HepG2 (cell line): Measurements from ENCODE around the gene LCA5. TPM values are rescaled to one million over a fixed set of nuclear protein-coding genes. Genes with fewer than 3 reads are reported as not detected.

Experiments used
- ATAC-seq: fragments of 200-7000 bp; cut with Tn5 transposase; 3 replicates; pipeline ENCODE4 v1.9.1; 2020; ENCODE audit warnings: mild to moderate bottlenecking, moderate library complexity
- BruUV-seq: library from RNA; stranded (reverse); fragments of 400-500 nt; replicated peaks from 2 replicates; lab custom pipeline; 2021; lab: Mats Ljungman, UMichigan
- CTCF ChIA-PET: fragments of 300-600 bp; formaldehyde crosslinking; extraction: SDS; loops from one replicate; lab custom pipeline; 2021; ENCODE audit warnings: low total read pairs, inconsistent platforms, low intra/inter-chr PET ratio; lab: Yijun Ruan, JAX
- POLR2A ChIA-PET: fragments of 350-600 bp; sonication (Branson Sonifier 250); formaldehyde crosslinking; loops from one replicate; lab custom pipeline; 2020; ENCODE audit warnings: antibody characterized with exemption, inconsistent platforms; lab: Yijun Ruan, JAX
- DNase-seq: peaks from one replicate; pipeline ENCODE4 v3.0.0-alpha.2; 2015; ENCODE audit warnings: low spot score
- FAIRE-seq: peaks from 3 replicates; lab custom pipeline; 2011; peaks lifted over from hg19 to GRCh38; lab: Jason Lieb, UNC
- H2AFZ ChIP-seq: one replicate; pipeline ENCODE4 v1.6.1; 2011; ENCODE audit warnings: low read length, inconsistent platforms
- H3K27ac ChIP-seq: fragments of 300-600 bp; 3 replicates; pipeline ENCODE4 v1.8.0; 2011; ENCODE audit warnings: mixed run types, mild to moderate bottlenecking, mixed read lengths, low read length, inconsistent platforms; ENCODE audit not compliant: insufficient read depth; ENCODE audit errors: extremely low read length
- H3K27me3 ChIP-seq, 2 experiments: fragments of 200-600 bp in 1 of 2; 2 replicates in 1 of 2; 3 replicates in 1 of 2; pipeline versions ENCODE4 v1.6.0 to v1.8.0; 2011; ENCODE audit warnings: low read length in 2 of 2, mild to moderate bottlenecking in 2 of 2, moderate library complexity in 2 of 2, inconsistent platforms in 1 of 2; ENCODE audit not compliant: insufficient read depth in 2 of 2, control insufficient read depth in 1 of 2
- H3K36me3 ChIP-seq, 2 experiments: fragments of 200-600 bp in 1 of 2; replicated peaks in 1 of 2; 2 replicates in 1 of 2; 3 replicates in 1 of 2; pipeline versions ENCODE4 v1.5.1 to v1.8.0; 2011; ENCODE audit warnings: low read length in 2 of 2, inconsistent platforms in 1 of 2; ENCODE audit not compliant: insufficient read depth in 2 of 2, control insufficient read depth in 1 of 2
- H3K4me1 ChIP-seq: 2 replicates; pipeline ENCODE4 v1.5.1; 2012; ENCODE audit warnings: low read length, inconsistent platforms; ENCODE audit not compliant: insufficient read depth
- H3K4me2 ChIP-seq: 2 replicates; pipeline ENCODE4 v1.6.0; 2011; ENCODE audit warnings: low read depth, low read length, inconsistent platforms
- H3K4me3 ChIP-seq, 3 experiments: fragments of 200-600 bp in 1 of 3; sonication (generic), shearing (Covaris generic) in 1 of 3; replicated peaks in 1 of 3; 2 replicates each; pipeline ENCODE4 v1.5.1; 2011 to 2016; ENCODE audit warnings: low read length in 3 of 3, inconsistent platforms in 2 of 3, low read depth in 2 of 3, mild to moderate bottlenecking in 2 of 3, control low read depth in 1 of 3, mixed read lengths in 1 of 3; ENCODE audit not compliant: insufficient read depth in 1 of 3
- H3K79me2 ChIP-seq: one replicate; pipeline ENCODE4 v1.6.1; 2011; ENCODE audit warnings: low read length, inconsistent platforms; ENCODE audit not compliant: insufficient read depth
- H3K9ac ChIP-seq: 2 replicates; pipeline ENCODE4 v1.6.0; 2011; ENCODE audit warnings: mild to moderate bottlenecking, low read depth, low read length, inconsistent platforms; ENCODE audit not compliant: insufficient read depth
- H3K9me3 ChIP-seq: 2 replicates; pipeline ENCODE4 v1.5.1; 2012; ENCODE audit warnings: mild to moderate bottlenecking, low read length
- H4K20me1 ChIP-seq: 2 replicates; pipeline ENCODE4 v1.6.0; 2011; ENCODE audit warnings: inconsistent platforms, mild to moderate bottlenecking, low read length, moderate library complexity; ENCODE audit not compliant: insufficient read depth
- HNRNPUL1 ChIP-seq: fragments of 200-400 bp; formaldehyde crosslinking; IDR thresholded peaks from 2 replicates; pipeline ENCODE4 v1.6.1; 2017; ENCODE audit warnings: low read depth, mild to moderate bottlenecking, low read length, moderate library complexity
- NCOA2 ChIP-seq: sonication (generic); formaldehyde crosslinking; IDR thresholded peaks from 2 replicates; pipeline ENCODE4 v1.8.0; 2022; ENCODE audit warnings: inconsistent platforms
- RAD51 ChIP-seq: fragments of 450-650 bp; IDR thresholded peaks from 2 replicates; pipeline ENCODE4 v1.6.1; 2016; ENCODE audit warnings: borderline replicate concordance
- RBM39 ChIP-seq: fragments of 200-400 bp; formaldehyde crosslinking; IDR thresholded peaks from one replicate; pipeline ENCODE4 v1.6.1; 2018; ENCODE audit warnings: antibody characterized with exemption, mild to moderate bottlenecking, low read depth, low read length; ENCODE audit not compliant: poor library complexity, severe bottlenecking
- ZNF33B ChIP-seq: sonication (generic); formaldehyde crosslinking; IDR thresholded peaks from 2 replicates; pipeline ENCODE4 v1.5.1; 2020; ENCODE audit warnings: mild to moderate bottlenecking, missing genetic modification reagents
- WGBS: methylation state at CpG from one replicate; pipeline ENCODE4 v1.1.6; 2017; ENCODE audit warnings: low lambda C conversion rate; 5-methylcytosine and 5-hydroxymethylcytosine counted together
- in situ Hi-C: cut with HindIII; loops from 2 replicates; pipeline ENCODE4 v1.10.0; 2017; ENCODE audit warnings: low pct_unique_long_range_greater_than_20kb; ENCODE audit not compliant: extremely low pct_ligation_motif_present
- intact Hi-C: fragments of 100-400 bp; cut with micrococcal nuclease; formaldehyde crosslinking; loops from one replicate; pipeline ENCODE4 v1.10.0; 2022; ENCODE audit not compliant: unreplicated experiment
- polyA plus RNA-seq, 8 experiments: library from polyadenylated mRNA; depleted of rRNA in 3 of 8; stranded (reverse) in 7 of 8; unstranded in 1 of 8; fragments of >200 nt; fragmentation: Illumina TruSeq in 4 of 8; extraction: Trizol in 4 of 8; gene quantifications; 2 replicates each; pipeline versions ENCODE4 v1.2.1 to v1.2.3, GENCODE V29; 2011 to 2016; ENCODE audit warnings: low read depth in 4 of 8, missing spikeins in 1 of 8, mixed read lengths in 1 of 8; ENCODE audit not compliant: insufficient read depth in 1 of 8
- total RNA-seq, 5 experiments: library from RNA; depleted of rRNA; stranded (reverse); fragments of >200 nt; fragmentation: Illumina TruSeq; extraction: Trizol; gene quantifications; 2 replicates each; pipeline ENCODE4 v1.2.3, GENCODE V29; 2016; ENCODE audit warnings: low read depth in 1 of 5
- TF ChIP-seq, protein P1 (sequence below): fragments of 450-650 bp; IDR thresholded peaks from 2 replicates; pipeline ENCODE4 v1.6.1; 2017

Gene LCA5
- total and polyA plus RNA-seq, 2 of the 13 experiments (the other 11 are each of a cell fraction or from before 2014, with no cell fraction given), result 0.84 to 4.6 TPM

DNA sequence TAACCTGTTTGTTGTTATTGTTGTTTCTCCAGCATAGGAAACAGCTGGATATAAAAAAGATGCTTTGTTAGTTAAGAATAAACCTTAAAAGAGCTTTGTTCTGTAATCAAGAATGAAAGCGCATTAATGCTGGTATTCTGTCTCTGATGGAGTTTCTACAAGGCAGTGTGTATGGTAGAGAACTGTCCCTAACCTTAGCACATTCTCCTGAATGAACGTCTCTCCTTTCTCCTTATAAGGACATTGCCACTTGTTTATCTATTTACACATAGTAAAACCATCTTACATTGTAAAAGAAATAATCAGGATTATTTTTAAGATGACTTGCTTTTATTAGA is 33.8 kb upstream of the LCA5 start:
- TF ChIP-seq ZNF33B (CRISPR knock-in tag) (no peak), RAD51 (no peak), RBM39 (no peak), HNRNPUL1 (no peak), NCOA2 (CRISPR knock-in tag) (no peak)
- TF ChIP-seq, protein P1, sequence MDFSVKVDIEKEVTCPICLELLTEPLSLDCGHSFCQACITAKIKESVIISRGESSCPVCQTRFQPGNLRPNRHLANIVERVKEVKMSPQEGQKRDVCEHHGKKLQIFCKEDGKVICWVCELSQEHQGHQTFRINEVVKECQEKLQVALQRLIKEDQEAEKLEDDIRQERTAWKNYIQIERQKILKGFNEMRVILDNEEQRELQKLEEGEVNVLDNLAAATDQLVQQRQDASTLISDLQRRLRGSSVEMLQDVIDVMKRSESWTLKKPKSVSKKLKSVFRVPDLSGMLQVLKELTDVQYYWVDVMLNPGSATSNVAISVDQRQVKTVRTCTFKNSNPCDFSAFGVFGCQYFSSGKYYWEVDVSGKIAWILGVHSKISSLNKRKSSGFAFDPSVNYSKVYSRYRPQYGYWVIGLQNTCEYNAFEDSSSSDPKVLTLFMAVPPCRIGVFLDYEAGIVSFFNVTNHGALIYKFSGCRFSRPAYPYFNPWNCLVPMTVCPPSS, result no peak
- TF ChIP-seq, all 625 proteins: peak for 0
- ATAC-seq (peak; percentile 39; the same call in 2 of the 3 replicates), DNase-seq (no peak), FAIRE-seq (no peak)
- ChIA-PET CTCF (interaction anchor here (1.1 to 2.5 kb wide), 4 partner anchors 78 to 143 kb away, joined by 3 to 23 read pairs (median 7); no protein-coding TSS in a partner anchor), POLR2A (interaction anchor here (2.1 kb wide), 1 partner anchor 60 kb away, joined by 5 read pairs; the partner anchor contains the start of gene SH3BGRL2)
- Histone ChIP-seq H3K79me2 (no peaks in the 10 kb centered on the region), H3K36me3 (no peaks in the 10 kb centered on the region), H3K4me2 (no peak overlapping the region), H3K9me3 (no peaks in the 10 kb centered on the region), H2AFZ (no peak overlapping the region), H3K27ac (no peak overlapping the region), H3K4me1 (peaks cover 41% of the 10 kb centered on the region), H3K27me3 (no peaks in the 10 kb centered on the region), H3K4me3 (no peak overlapping the region), H3K9ac (no peak overlapping the region), H4K20me1 (no peaks in the 10 kb centered on the region)
- 65% methylated on average over 2 of the region's 2 CpGs for WGBS
- intact Hi-C loops, result loop anchor here (2.0 to 5.0 kb wide), 2 partner anchors 34 to 38 kb away; partner anchors contain the start of gene LCA5
- BruUV-seq, result no TSS peak
- in situ Hi-C loops, result loop anchor here (5.0 kb wide), 3 partner anchors 36 to 146 kb away; no protein-coding TSS in a partner anchor
